Putamen (tissue), 1 donor: Measurements from ENCODE around the gene DKC1.
A peak's percentile ranks its signal among the peaks of the same experiment; 100 is the strongest.

Experiments used
- DNase-seq: peaks from one replicate; pipeline ENCODE4 v3.0.0-alpha.2; 2016; ENCODE audit warnings: low spot score

The DKC1 gene

DNA sequence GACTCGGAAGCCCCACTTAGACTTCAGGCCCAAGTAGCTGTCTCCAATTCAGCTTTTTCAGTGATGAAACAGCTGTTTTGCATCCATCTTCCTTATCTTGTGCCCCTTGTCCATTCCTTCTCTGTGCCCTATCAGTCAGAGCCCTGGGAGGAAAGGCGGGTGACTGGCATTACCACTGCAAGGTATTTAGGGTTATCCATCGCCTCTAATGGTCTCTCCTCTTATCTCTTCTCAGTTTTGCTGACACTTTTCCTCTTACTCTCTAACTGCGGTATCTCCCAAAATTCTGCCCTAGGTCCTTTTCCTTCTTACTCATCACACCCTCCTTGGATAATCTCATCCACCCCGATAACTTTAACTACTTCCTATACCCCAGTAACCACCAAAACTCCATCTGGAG lies 25.5 kb upstream of the DKC1 start:
- no peak for DNase-seq

DNA sequence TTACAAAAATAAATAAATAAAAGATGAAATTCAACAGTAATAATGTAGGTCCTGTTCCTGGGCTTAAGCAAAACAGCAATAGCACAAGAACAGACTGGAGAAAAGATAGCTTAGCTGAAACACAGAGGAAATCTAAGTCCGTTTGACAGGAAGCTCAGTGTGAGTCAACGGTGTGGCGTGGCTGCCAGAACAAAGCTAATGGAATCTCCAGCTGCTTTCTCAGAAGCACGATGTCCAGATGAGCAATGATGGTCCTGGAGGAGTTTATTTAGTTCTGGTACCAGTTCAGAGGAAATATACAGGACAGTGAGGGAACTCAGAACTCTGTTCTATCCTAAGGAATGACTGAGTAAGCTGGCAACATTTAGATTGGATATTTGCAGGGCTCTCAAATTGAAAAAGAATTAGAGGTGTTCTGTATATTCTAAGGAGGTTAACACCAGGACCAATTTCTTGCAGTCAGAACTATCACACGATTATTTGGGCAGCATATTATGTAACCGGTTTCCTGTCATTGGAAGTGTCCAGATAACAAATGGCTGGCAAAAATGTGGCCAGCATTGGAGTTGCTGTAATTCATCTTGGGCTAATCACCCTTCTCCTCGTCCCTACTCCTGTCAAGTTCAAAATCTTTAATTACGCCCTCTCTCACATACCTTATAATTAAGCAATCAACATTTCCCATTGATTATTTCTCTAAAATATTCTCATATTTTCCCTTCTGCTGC lies 24.5 kb upstream of the DKC1 start:
- no peak for DNase-seq

GRCh38 chrX:154739952-154740465 lies 22.7 kb upstream of the DKC1 start:
- no peak for DNase-seq

- DNase-seq: no peak
Measured at GRCh38 chrX:154742613-154743012, 20.1 kb upstream of the DKC1 start.

- DNase-seq: peak; percentile 64
Measured at GRCh38 chrX:154748712-154749339, 13.8 kb upstream of the DKC1 start.

GRCh38 chrX:154749856-154750255 lies 12.8 kb upstream of the DKC1 start:
- DNase-seq: no peak

GRCh38 chrX:154750301-154751202 lies 12.1 kb upstream of the DKC1 start, which contains the start of gene GAB3:
GAB3 (minus strand) TSS chrX:154751077; CDS start chrX:154751025, 52 bp downstream.
- no peak for DNase-seq

DNA sequence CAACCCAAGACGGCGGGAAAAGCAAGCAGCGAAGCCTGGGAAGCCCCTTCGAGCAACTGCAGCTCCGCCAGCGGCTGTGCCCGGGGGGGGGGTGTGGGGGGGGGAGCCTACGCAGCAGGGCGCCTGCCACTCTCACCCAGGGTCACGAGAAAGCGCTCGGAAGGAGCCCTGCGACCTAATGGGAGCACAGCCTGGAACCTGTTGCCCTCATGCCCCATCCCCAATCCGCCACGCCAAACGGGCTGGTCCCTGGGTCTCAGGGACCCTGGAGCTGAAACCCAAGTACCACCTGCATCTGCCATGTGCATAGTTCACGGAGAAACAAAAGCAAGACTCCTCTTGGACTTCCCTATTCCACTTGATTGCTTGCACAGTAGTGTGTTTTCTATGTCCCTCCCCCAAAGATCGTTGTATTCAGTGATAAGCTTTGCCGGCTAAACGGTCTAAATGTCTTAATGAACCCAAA lies 11.4 kb upstream of the DKC1 start:
- DNase-seq: no peak

DNA sequence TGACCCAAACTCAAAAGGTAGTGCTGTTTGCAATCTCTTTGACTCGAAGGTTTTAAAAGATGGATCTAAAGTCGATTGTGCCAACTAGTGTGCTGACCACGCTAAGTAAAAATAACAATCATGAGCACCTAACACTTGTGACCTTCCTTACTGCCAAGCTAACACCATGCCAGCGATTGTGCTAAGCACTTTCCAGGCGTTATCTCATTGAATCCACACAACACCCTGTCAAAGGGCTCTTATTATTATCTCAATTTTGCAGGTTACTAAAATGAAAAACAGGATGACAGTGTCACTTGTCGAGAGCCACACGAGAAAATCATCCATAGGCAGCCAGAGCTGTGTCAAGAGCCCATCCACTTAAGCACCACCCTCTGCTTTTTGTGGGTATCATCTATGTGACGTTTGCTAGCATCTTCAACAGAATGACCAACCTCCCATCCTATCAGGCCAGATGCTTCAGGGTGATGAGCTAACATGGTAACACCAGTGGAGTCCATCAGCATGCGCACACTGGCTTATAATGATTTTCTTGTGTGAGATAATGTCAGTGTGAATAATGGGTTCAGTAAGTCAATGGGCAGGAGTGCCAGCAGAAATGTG lies 10.9 kb upstream of the DKC1 start:
- no peak for DNase-seq

- DNase-seq: no peak
Measured at GRCh38 chrX:154758696-154759095, 4.0 kb upstream of the DKC1 start.

DNA sequence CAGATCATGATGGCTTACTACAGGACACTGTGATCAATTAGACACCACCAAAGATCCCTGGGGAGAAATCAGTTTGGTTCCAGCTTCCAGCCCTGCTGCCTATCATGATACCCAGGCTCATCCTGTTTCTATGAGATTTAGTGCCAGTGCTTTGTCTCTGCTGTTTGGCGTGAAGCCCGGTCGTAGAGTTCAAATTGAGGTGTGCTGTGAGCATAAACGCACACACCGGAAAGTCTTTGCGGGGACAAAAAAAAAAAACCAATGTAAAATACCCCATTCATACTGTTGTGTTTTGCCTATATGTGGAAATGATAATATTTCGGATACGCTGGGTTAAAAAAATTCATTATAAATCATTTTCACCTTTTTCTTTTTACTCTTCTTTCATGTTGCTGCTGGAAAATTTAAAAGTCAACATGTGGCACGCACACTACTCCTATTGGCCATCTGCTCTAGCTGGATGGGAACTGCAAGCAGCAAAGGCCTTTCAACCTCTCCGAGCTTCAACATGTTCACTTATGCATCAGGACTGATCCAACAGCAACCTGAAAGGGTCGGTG lies 607 bp upstream of the DKC1 start:
- no peak for DNase-seq

DNA sequence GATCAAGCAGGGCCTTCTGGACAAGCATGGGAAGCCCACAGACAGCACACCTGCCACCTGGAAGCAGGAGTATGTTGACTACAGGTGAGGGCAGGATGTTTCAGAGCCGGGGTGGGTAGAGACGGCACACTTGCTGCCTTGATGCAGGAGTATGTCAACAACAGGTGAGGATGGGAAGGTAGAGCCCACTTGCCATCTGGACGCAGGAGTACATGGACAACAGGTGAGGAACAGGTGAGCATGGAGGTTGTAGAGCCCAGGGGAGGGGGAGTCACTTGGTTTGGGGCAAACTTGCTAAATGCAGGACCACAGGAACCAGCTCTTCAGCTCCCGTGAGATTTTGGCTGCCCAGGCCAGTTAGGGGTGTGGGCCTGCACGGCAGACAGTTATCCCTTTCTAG lies 12.0 kb downstream of the DKC1 start:
- no peak for DNase-seq

- peak; percentile 63 for DNase-seq
Measured at GRCh38 chrX:154775419-154776349, 13.0 kb downstream of the DKC1 start.

DNA sequence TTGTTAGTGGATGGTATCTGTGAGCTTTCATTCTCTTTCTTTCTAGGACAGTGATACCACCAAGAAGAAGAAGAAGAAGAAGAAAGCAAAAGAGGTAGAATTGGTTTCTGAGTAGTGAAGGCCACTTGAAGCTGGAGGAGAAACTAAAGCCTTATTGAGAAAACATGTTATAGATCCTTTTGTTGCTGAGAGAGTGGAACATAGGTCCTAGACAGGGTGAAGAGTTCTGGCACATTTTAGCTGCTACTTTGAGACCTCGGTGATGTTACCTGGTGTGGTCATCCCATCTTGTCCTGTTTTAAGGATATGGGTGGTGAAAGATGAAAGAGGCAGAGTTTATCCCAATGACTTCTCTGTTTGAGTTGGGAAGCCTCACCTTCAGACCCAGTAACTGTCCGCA lies 14.1 kb downstream of the DKC1 start:
- DNase-seq: no peak

GRCh38 chrX:154779261-154779660 lies 16.6 kb downstream of the DKC1 start:
- DNase-seq: no peak

DNA sequence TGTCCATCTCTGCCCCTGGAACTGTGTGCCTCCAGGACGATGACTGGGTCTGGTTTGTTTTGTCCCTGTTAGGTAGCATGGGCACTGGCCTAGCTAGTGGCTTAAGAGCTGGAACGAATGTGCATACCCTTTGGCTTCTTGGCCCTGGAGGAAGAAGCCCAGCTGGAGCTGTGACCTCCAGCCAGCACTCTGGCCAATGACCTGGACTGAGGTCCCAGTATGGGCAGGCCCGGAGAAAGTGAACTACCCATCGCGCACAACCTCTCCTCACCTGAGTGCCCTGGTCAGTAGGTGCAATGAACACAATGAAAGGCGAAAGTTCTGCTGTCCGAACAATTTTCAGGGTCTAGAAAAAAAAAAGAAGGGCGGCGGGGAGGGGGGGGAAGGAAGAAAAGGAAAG lies 18.3 kb downstream of the DKC1 start:
- DNase-seq: no peak

DNA sequence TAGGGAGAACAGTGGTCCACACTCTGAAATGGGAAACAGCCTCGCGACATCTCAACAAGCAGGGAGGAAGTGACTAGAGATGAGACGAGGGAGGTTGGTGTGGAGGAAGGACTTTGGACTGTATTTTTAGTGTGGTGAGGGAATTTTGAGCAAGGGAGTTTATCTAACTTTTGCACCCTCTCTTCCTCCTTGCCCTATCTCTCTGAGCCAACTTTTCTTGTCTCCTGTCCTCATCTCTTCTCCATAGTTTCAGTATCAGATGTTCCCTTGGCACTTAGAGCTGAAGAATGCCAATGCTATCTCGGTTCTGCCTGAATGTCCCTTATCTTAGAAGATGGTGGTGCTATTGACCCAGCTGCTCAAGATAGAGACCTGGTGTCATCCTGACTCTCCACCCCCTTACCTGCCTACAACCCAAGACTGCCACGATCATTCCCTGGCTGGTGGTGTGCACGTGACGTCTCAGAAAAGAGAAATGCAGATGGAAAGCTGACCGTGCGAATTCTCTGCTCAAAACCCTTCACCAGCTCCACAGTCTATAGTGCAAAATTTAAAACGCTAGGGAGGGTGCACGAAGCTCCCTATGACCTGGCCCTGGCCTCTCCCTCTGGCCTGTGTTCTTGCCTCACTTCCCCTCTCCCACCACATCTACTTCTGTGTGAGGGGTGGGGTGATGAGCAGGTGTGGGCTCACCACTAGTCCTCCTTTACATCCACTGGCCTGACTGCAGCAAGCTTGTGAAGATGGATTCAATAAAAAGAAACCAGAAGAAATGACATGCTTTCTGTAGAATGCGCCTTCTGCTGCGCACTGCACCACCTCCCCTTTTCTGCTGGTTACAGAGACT lies 21.7 kb downstream of the DKC1 start:
- DNase-seq: no peak

DNA sequence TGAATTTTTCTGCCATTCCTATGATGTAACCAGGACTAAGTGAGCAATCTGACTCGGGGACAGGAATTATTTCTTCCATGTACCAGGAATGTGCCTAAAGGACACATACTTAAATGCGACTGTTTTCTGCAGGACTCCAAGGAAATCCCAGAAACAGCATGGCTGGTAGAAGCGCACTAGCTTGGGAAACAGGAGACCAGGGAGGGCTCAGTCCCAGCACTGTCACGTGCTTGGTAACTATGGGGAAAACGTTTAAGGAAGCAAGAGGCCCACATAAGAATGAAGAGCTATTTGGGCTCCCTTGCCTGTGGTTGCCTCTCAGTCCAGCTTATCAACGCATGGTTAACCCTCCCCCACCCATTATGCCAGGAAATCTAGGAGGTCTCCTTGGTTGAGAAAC lies 23.1 kb downstream of the DKC1 start:
- DNase-seq: no peak

GRCh38 chrX:154791467-154791866 lies 28.8 kb downstream of the DKC1 start:
- DNase-seq: no peak

- DNase-seq: no peak
Measured at GRCh38 chrX:154791939-154792338, 29.3 kb downstream of the DKC1 start.
